ENCODE measurements around the gene FOXN3. TPM values are rescaled to one million over a fixed set of nuclear protein-coding genes. Genes with fewer than 3 reads are reported as not detected.

The FOXN3 gene
- total RNA-seq, 2 donors from 2014 or later, result 42.3 to 61.6 TPM

- no peak overlapping the region for H3K27ac ChIP-seq
- intact Hi-C loops (cut with DNase I), result no loop called here
- TF ChIP-seq CTCF (IDR thresholded peaks at IDR 0.05) (no peak), POLR2A (IDR thresholded peaks at IDR 0.05) (no peak)
- no peaks in the 10 kb centered on the region for H3K9me3 ChIP-seq
- no peak overlapping the region for H3K4me3 ChIP-seq
- no peaks in the 10 kb centered on the region for H3K27me3 ChIP-seq
- H3K4me1 ChIP-seq, result peaks cover 22% of the 10 kb centered on the region
- 74 to 77% methylated on average over 5 to 6 of the region's 6 CpGs for WGBS, 2 donors
- DNase-seq (no peak), ATAC-seq (no peak)
- H3K36me3 ChIP-seq (replicated peaks in 1 of 2; ENCODE audit: insufficient read depth in 1 of 2, low read depth in 2 of 2), result no peaks in the 10 kb centered on the region
Observed at GRCh38 chr14:89212386-89213235, 204.4 kb downstream of the FOXN3 start.

- Histone ChIP-seq H3K36me3 (replicated peaks in 1 of 2; ENCODE audit: insufficient read depth in 1 of 2, low read depth in 2 of 2) (no peaks in the 10 kb centered on the region), H3K4me1 (peaks cover 13% of the 10 kb centered on the region), H3K27me3 (no peaks in the 10 kb centered on the region), H3K9me3 (no peaks in the 10 kb centered on the region), H3K27ac (no peak overlapping the region), H3K4me3 (no peak overlapping the region)
- WGBS, 2 donors, result 91 to 98% methylated on average over 3 of the region's 3 CpGs
- intact Hi-C loops (cut with DNase I), result no loop called here
- DNase-seq, result no peak
- TF ChIP-seq POLR2A (IDR thresholded peaks at IDR 0.05), result no peak
- no peak for TF ChIP-seq CTCF (IDR thresholded peaks at IDR 0.05)
- no peak for ATAC-seq
Observed at GRCh38 chr14:89209558-89209957, 207.5 kb downstream of the FOXN3 start.

- intact Hi-C loops (cut with DNase I), result no loop called here
- ATAC-seq, result no peak
- peaks cover 12% of the 10 kb centered on the region for H3K4me1 ChIP-seq
- no peak overlapping the region for H3K4me3 ChIP-seq
- no peak overlapping the region for H3K27ac ChIP-seq
- no peaks in the 10 kb centered on the region for H3K9me3 ChIP-seq
- TF ChIP-seq POLR2A (IDR thresholded peaks at IDR 0.05) (no peak), CTCF (IDR thresholded peaks at IDR 0.05) (no peak)
- no peaks in the 10 kb centered on the region for H3K36me3 ChIP-seq (replicated peaks in 1 of 2; ENCODE audit: insufficient read depth in 1 of 2, low read depth in 2 of 2)
- WGBS, 2 donors, result 72 to 89% methylated on average over 7 of the region's 7 CpGs
- no peaks in the 10 kb centered on the region for H3K27me3 ChIP-seq
- no peak for DNase-seq
Observed at GRCh38 chr14:89207925-89208328, 209.1 kb downstream of the FOXN3 start.

GRCh38 chr14:89206389-89207031 is 210.5 kb downstream of the FOXN3 start:
- Histone ChIP-seq H3K4me3 (no peak overlapping the region), H3K36me3 (replicated peaks in 1 of 2; ENCODE audit: insufficient read depth in 1 of 2, low read depth in 2 of 2) (no peaks in the 10 kb centered on the region), H3K27me3 (no peaks in the 10 kb centered on the region), H3K9me3 (no peaks in the 10 kb centered on the region), H3K4me1 (peaks cover 12% of the 10 kb centered on the region), H3K27ac (no peak overlapping the region)
- TF ChIP-seq POLR2A (IDR thresholded peaks at IDR 0.05) (no peak), CTCF (IDR thresholded peaks at IDR 0.05) (no peak)
- ATAC-seq (no peak), DNase-seq (no peak)
- intact Hi-C loops (cut with DNase I), result no loop called here
- 91 to 93% methylated on average over 17 of the region's 17 CpGs for WGBS, 2 donors
